Measurements from ENCODE around the gene ABI1.

Gene ABI1

DNA sequence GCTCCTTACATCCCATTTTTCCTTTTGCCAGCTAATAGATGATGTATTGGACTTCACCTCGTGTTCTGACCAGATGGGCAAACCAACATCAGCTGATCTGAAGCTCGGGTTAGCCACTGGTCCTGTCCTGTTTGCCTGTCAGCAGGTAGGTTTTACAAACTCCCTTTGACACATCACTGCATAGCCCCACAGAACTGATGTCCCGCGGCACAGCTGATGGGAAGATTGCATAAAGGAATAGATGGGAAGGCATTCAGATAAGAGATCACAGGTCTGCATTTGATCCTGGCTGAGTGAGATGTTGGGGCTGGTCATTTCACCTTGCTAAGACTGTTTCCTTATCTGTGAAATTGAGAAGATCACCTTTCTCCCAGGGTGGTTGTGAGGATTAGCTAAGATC is 125.3 kb downstream of the ABI1 start:
- Mint-ChIP-seq H3K4me1 (ENCODE audit: low read depth) (peaks cover 40% of the 10 kb centered on the region), H3K27me3 (no peaks in the 10 kb centered on the region), H3K9me3 (no peaks in the 10 kb centered on the region), H3K27ac (peak overlapping the region; percentile 37), H3K4me3 (no peak overlapping the region), H3K36me3 (ENCODE audit: low read depth) (peaks cover 99% of the 10 kb centered on the region)
- no peak for DNase-seq

DNA sequence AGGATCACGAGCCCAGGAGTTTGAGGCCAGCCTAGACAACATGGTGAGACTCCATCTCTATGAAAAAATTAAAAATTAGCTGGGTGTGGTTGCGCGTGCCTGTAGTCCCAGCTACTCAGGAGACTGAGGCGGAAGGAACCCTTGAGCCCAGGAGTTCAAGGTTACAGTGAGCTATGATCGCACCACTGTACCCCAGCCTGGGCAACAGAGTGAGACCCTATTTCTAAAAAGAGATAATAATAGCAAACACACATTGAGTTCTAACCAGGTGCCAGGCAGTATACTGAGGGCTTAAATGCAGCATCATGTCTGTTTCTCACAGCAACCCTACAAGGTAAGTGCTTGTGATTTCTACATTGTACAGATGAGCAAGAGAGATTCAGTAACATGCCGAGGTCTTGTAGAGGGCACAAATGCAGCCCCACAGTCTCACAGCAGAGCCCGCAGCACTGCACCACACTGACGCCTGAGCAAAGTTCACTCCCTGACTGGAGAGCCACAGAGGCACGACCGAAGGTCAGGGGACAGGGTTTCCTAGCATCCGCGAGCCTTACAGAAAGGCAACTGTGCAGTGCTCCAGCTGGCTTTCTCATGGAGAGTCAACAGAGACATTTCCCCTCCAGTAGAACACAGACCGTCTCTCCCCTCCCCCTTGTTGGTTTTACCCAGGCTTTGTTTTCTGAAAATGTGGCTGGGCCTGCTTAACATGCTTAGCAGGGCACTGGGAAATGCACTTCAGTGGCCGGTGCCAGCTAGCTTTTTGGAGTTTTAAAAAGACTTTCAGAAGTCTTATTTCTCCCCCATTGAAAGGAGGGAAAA is 126.8 kb downstream of the ABI1 start:
- H3K36me3 Mint-ChIP-seq (ENCODE audit: low read depth) = peaks cover 96% of the 10 kb centered on the region
- H3K27ac Mint-ChIP-seq = peak overlapping the region; percentile 42
- DNase-seq = no peak
- no peaks in the 10 kb centered on the region for H3K27me3 Mint-ChIP-seq
- no peaks in the 10 kb centered on the region for H3K9me3 Mint-ChIP-seq
- H3K4me3 Mint-ChIP-seq = no peak overlapping the region
- H3K4me1 Mint-ChIP-seq (ENCODE audit: low read depth) = peaks cover 30% of the 10 kb centered on the region

DNA sequence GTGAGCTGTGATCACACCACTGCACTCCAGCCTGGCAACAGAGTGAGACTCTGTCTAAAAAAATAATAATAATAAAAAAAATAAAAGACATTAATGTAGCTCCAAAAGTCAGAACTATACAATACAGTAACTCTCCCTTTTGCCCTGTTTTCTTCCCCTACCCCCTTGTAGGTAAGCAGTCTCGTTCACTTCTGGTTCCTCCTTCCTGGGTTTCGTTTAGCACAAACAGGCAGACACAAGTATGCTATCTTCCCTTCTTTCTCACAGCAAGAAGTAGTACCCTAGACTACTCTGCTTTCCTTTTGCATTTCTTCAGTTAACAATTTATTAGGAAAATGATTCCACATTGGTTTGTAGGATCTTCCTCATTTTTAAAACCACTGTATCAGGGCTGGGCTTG is 130.2 kb downstream of the ABI1 start:
- Mint-ChIP-seq H3K4me1 (ENCODE audit: low read depth) (peaks cover 3% of the 10 kb centered on the region), H3K27me3 (no peaks in the 10 kb centered on the region), H3K27ac (no peak overlapping the region), H3K9me3 (no peaks in the 10 kb centered on the region), H3K4me3 (no peak overlapping the region), H3K36me3 (ENCODE audit: low read depth) (peaks cover 95% of the 10 kb centered on the region)
- no peak for DNase-seq

- DNase-seq = no peak
- Mint-ChIP-seq H3K4me1 (ENCODE audit: low read depth) (no peaks in the 10 kb centered on the region), H3K4me3 (no peak overlapping the region), H3K27me3 (no peaks in the 10 kb centered on the region), H3K9me3 (no peaks in the 10 kb centered on the region), H3K36me3 (ENCODE audit: low read depth) (peaks cover 95% of the 10 kb centered on the region), H3K27ac (no peak overlapping the region)
Observed at GRCh38 chr10:26729395-26729794, 131.4 kb downstream of the ABI1 start.

- no peak overlapping the region for H3K27ac Mint-ChIP-seq
- no peaks in the 10 kb centered on the region for H3K9me3 Mint-ChIP-seq
- peaks cover 95% of the 10 kb centered on the region for H3K36me3 Mint-ChIP-seq (ENCODE audit: low read depth)
- no peaks in the 10 kb centered on the region for H3K27me3 Mint-ChIP-seq
- DNase-seq = no peak
- no peaks in the 10 kb centered on the region for H3K4me1 Mint-ChIP-seq (ENCODE audit: low read depth)
- H3K4me3 Mint-ChIP-seq = no peak overlapping the region
Observed at GRCh38 chr10:26728957-26729356, 131.8 kb downstream of the ABI1 start.

GRCh38 chr10:26727005-26727404 is 133.8 kb downstream of the ABI1 start:
- Mint-ChIP-seq H3K9me3 (no peaks in the 10 kb centered on the region), H3K4me3 (no peak overlapping the region), H3K27me3 (no peaks in the 10 kb centered on the region), H3K36me3 (ENCODE audit: low read depth) (peaks cover 91% of the 10 kb centered on the region), H3K27ac (no peak overlapping the region), H3K4me1 (ENCODE audit: low read depth) (no peaks in the 10 kb centered on the region)
- DNase-seq = no peak

DNA sequence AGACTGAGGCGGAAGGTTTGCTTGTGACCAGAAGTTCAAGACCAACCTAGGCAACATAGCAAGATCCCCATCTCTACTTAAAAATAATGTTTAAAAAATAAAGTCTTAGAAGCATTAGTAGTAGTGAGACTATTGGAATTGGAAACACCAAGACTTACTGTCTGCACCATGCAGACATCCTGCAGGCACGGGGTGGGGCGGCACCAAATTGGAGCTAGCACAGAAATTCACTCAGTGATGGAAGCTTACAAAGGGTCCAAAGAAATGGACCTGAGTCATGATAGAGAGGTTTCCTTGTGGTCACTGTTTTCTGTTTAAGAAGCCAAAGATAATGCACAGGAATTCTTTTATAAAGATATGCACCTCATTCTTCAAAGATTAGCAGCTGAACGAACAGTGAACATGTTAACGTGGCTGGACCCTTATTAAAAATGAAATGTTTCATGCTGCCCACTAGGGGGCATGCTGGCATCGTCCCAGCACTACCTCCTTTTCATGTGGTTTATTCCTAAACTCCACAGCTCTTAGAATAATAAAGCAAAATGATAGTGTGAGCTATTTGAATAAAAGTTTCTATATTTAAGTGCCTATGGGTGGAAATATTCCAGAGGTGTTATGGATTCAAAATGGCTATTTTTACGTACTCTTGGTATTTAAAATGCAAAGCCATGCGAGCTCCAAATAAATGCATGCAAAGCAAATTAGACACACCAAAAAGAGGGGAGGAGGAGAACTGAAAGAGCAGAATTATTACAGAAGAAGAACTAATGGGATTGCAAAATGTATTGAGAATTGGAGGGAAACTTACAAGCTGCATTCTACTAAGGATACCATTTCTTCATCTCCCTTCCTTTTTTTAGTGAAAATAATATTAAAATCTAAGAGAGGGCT is 134.7 kb downstream of the ABI1 start:
- H3K4me3 Mint-ChIP-seq = no peak overlapping the region
- peaks cover 8% of the 10 kb centered on the region for H3K4me1 Mint-ChIP-seq (ENCODE audit: low read depth)
- no peaks in the 10 kb centered on the region for H3K9me3 Mint-ChIP-seq
- peaks cover 92% of the 10 kb centered on the region for H3K36me3 Mint-ChIP-seq (ENCODE audit: low read depth)
- no peaks in the 10 kb centered on the region for H3K27me3 Mint-ChIP-seq
- DNase-seq = no peak
- H3K27ac Mint-ChIP-seq = no peak overlapping the region

GRCh38 chr10:26723016-26723415 is 137.7 kb downstream of the ABI1 start:
- Mint-ChIP-seq H3K4me3 (no peak overlapping the region), H3K9me3 (no peaks in the 10 kb centered on the region), H3K27ac (peak overlapping the region; percentile 2), H3K36me3 (ENCODE audit: low read depth) (peaks cover 94% of the 10 kb centered on the region), H3K27me3 (no peaks in the 10 kb centered on the region), H3K4me1 (ENCODE audit: low read depth) (peaks cover 18% of the 10 kb centered on the region)
- DNase-seq = no peak

DNA sequence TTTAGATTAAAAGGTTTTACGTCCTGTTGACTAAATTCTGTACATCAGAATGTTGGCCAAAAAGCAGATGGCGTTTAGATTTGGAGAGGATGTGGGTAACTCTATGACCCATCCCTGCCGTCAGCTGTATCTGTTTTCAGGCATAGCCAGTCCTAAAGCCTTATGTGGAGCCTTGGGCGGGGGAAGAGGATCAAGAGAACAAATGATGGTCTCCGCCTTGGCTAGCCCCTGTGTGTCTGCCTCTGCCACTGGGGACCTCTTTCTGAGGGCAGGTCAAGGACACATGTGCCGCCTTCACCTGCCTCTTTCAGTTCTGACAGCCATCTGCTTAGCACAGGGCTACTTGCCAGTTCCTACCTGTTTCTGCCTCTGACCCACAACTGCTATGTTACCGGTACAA is 139.2 kb downstream of the ABI1 start:
- no peaks in the 10 kb centered on the region for H3K27me3 Mint-ChIP-seq
- peaks cover 18% of the 10 kb centered on the region for H3K4me1 Mint-ChIP-seq (ENCODE audit: low read depth)
- H3K4me3 Mint-ChIP-seq = no peak overlapping the region
- peaks cover 92% of the 10 kb centered on the region for H3K36me3 Mint-ChIP-seq (ENCODE audit: low read depth)
- no peaks in the 10 kb centered on the region for H3K9me3 Mint-ChIP-seq
- H3K27ac Mint-ChIP-seq = peak overlapping the region; percentile 88
- no peak for DNase-seq

GRCh38 chr10:26717476-26717875 is 143.3 kb downstream of the ABI1 start:
- peaks cover 93% of the 10 kb centered on the region for H3K36me3 Mint-ChIP-seq (ENCODE audit: low read depth)
- no peak for DNase-seq
- H3K27me3 Mint-ChIP-seq = no peaks in the 10 kb centered on the region
- H3K27ac Mint-ChIP-seq = no peak overlapping the region
- no peaks in the 10 kb centered on the region for H3K9me3 Mint-ChIP-seq
- H3K4me3 Mint-ChIP-seq = no peak overlapping the region
- H3K4me1 Mint-ChIP-seq (ENCODE audit: low read depth) = peaks cover 18% of the 10 kb centered on the region

- no peak overlapping the region for H3K4me3 Mint-ChIP-seq
- H3K27ac Mint-ChIP-seq = no peak overlapping the region
- H3K27me3 Mint-ChIP-seq = no peaks in the 10 kb centered on the region
Observed at GRCh38 chr10:26715137-26715487, 145.6 kb downstream of the ABI1 start.

DNA sequence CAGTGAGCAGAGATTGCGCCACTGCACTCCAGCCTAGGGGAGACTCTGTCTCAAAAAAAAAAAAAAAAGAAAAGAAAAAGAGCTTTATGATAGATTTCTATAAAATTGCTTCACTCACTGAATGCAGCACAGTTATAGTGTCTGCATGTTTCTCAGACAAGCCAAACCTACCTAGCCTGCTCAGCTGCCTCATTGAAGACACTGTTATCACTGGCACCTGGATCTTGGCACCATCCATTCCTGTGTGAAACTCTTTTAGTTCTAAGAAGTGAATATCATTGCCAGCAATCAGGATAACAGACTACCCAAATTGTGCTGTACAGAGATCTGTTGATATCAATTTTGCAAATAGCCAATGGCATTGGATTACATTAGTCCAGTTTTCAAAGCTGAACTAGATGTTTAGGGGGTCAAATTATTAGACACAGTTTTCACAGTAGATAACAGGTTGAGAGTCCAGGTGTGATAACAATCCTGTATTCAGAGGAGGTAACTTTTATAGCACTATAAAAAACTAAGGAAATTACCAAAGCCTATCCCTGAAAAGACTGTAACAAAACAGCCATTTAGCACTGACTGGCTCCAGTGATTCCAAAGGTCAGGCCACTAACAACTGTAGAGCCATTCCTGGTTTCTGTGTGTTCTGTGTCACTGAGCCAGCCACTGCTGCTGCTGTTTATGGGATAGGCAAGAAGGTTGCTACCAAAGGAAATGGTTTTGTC is 146.2 kb downstream of the ABI1 start:
- Mint-ChIP-seq H3K27me3 (no peaks in the 10 kb centered on the region), H3K4me1 (ENCODE audit: low read depth) (peaks cover 4% of the 10 kb centered on the region), H3K4me3 (no peak overlapping the region), H3K9me3 (no peaks in the 10 kb centered on the region), H3K36me3 (ENCODE audit: low read depth) (peaks cover 89% of the 10 kb centered on the region), H3K27ac (no peak overlapping the region)
- DNase-seq = no peak

More at GRCh38 chr10:26715137-26715487, 145.6 kb downstream of the ABI1 start:
- H3K4me1 Mint-ChIP-seq (ENCODE audit: low read depth) = peaks cover 6% of the 10 kb centered on the region
- H3K36me3 Mint-ChIP-seq (ENCODE audit: low read depth) = peaks cover 92% of the 10 kb centered on the region
- DNase-seq = no peak
- H3K9me3 Mint-ChIP-seq = no peaks in the 10 kb centered on the region

- no peak overlapping the region for H3K4me3 Mint-ChIP-seq
- peaks cover 90% of the 10 kb centered on the region for H3K36me3 Mint-ChIP-seq (ENCODE audit: low read depth)
- no peak for DNase-seq
- H3K9me3 Mint-ChIP-seq = no peaks in the 10 kb centered on the region
- H3K27ac Mint-ChIP-seq = no peak overlapping the region
- H3K27me3 Mint-ChIP-seq = no peaks in the 10 kb centered on the region
- H3K4me1 Mint-ChIP-seq (ENCODE audit: low read depth) = peaks cover 5% of the 10 kb centered on the region
Observed at GRCh38 chr10:26711324-26711723, 149.4 kb downstream of the ABI1 start.

- H3K9me3 Mint-ChIP-seq = no peaks in the 10 kb centered on the region
- H3K27me3 Mint-ChIP-seq = no peaks in the 10 kb centered on the region
- no peak overlapping the region for H3K27ac Mint-ChIP-seq
- peaks cover 17% of the 10 kb centered on the region for H3K4me1 Mint-ChIP-seq (ENCODE audit: low read depth)
- H3K4me3 Mint-ChIP-seq = no peak overlapping the region
- no peak for DNase-seq
- peaks cover 84% of the 10 kb centered on the region for H3K36me3 Mint-ChIP-seq (ENCODE audit: low read depth)
Observed at GRCh38 chr10:26706936-26707335, 153.8 kb downstream of the ABI1 start.

All from activated T-cell treated with anti-CD3 and anti-CD28 coated beads, Interleukin-2, amount 50 U/mL, for 24 hours (primary cell).